ENCODE measurements around the gene CALN1.

DNA sequence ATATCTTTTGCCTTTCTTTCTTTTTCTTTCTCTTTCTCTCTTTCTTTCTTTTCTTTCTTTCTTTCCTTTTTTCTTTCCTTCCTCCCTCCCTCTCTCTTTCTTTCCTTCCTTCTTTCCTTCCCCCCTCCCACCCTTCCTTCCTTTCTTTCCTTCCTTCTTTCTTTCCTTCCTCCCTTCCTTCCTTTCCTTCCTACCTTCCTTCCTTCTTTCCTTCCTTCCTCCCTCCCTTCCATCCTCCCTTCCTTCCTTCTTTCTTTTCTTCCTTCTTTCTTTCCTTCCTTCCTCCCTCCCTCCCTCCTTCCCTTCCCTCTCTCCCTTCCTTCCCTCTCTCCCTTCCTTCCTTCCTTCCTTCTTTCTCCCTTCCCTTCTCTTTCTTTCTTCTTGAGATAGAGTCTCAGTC, 25.5 kb upstream of the CALN1 start:
- TF ChIP-seq CTCF (IDR thresholded peaks at IDR 0.05; ENCODE audit: low read length) (no peak), EZH2phosphoT487 (IDR thresholded peaks at IDR 0.05; ENCODE audit: low read length) (no peak), EZH2 (optimal IDR thresholded peaks at IDR 0.05; ENCODE audit: low read depth, low read length) (no peak)
